Stimulated activated CD4-positive, alpha-beta T cell treated with anti-CD3 and anti-CD28 coated beads, Interleukin-12 subunit alpha, Interleukin-12 subunit beta, amount 100 ng/mL, for 4 hours (primary cell): ENCODE results near the gene TULP4.
"Not testable (repeated sequence)": the region's sequence is repeated elsewhere in the genome, so short reads cannot be mapped to it uniquely, and the experiment has no call there.

Source experiments
- DNase-seq: peaks from one replicate; pipeline ENCODE4 v3.0.0-alpha.2; 2020

TULP4 gene

GRCh38 chr6:158512809-158513208 lies 200.5 kb downstream of the TULP4 start:
- no peak for DNase-seq

DNA sequence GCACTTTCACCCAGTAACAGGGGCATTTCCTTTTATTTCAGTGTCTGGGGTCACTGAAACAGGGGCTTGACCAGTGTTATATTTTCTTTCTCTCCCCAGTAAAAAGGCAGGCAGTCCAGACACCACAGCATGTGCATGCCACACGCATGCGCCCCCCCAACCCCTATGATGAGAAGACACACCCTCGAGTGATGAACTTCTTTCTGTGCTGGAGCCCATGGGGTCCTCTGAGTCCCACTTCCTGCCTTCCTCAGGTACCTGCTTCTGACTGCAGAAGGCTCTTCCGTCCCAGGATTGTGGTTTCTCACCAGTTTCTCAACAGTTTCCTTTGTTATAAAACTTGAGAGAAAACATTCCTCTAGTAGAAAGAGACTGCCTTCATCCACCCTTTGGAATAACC lies 201.9 kb downstream of the TULP4 start:
- no peak for DNase-seq

- no peak for DNase-seq
These were observed 202.7 kb downstream of the TULP4 start for GRCh38 chr6:158514991-158515390.

DNA sequence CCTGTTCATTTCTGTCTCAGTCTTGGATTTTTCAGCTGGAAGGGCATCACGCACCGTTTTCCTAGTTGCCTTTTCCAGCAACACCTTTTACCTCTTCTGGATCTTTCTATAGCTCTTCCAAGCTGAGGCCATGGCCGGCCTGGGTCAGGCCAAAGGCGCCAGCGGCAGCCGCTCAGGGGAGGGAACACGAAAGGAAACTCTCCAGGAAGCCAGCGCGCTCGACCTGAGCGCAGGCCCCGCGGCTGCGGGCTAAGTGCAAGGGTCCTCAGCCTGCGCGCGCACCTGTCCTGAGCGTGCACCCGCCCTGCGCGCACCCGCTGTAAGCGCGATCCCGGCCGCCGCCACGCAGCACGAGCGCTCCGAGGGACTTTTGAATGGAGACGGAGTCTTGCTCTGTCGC lies 203.8 kb downstream of the TULP4 start:
- DNase-seq, result no peak

DNA sequence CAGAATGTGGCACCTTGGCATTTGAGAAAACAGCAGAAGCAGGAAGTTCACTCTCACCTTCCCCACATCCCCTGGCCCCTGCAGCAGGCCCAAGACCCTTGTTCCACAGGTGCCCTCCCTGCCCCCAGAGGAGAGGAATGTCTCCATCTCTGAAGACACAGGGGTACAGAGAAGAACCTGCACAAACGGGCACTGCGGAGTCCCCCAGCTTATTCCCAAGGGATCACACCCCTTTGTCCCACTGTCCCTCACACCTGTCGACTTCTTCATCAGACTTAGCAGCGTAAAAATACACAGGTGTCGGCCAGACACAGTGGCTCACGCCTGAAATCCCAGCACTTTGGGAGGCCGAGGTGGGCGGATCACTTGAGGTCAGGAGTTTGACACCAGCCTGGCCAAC lies 204.8 kb downstream of the TULP4 start:
- DNase-seq, result no peak

- DNase-seq, result no peak
These were observed 205.3 kb downstream of the TULP4 start for GRCh38 chr6:158517581-158517980.

DNA sequence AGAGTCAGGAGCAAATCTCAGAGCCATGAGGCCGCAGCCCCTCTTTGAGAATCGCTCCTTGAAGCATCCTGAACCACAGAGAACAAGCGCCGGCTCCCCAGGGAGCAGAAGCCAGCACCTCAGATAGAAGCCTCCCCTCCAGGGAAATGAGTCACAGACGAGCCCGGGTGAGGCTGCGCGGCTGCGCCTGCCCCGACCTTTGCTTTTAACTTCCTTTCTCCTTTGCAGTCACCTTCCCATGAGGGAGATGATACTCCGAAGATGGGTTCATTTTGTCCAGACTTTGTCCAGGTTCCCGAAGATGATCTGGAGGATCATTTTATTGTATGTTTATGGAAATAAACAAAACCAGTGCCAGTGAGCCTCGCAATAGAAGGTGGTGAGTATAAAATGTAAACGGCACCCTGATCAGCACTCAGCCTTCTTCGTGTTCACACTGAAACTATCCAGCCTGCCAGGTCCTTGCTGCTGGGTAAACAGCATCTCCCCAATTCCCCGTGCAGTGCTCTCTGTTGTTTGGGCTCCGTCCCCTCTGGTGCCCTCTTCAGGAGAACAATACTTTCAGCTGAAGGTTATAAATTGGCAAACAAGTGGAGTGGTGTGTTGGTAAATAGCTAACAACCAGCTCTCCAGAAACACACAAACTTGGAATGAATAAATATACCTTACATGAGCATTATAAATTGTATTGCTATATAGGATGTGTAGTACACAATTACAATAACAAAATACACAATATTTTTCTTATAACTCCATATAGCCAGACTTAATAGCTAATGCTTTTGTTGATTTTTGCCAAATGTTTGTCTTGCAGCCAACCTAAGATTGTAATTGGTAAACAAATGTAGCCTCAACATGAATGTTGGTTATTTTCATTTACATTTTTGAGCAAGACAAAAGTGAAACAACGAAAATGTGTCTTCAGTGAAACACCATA lies 206.2 kb downstream of the TULP4 start:
- DNase-seq, result peak; percentile 43

DNA sequence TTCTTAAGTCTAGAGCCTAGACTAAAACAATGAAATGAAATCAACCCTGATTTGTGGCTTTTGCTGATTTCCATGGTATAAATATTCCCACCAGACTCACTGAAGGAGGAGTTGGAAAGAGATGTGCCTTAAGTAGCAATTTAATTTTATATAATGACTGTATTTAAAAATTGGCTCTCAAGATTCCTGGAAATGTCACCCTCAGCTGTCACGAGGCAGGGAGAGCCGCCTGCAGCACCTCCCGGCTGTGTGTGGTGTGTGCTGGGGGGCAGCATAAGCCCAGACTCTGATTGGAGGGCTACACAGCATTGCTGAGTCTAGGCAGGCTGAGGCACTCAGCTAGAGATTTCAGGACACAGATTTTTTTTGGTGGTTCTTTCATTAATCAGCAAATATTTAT lies 207.0 kb downstream of the TULP4 start:
- no peak for DNase-seq

GRCh38 chr6:158519761-158520160 lies 207.5 kb downstream of the TULP4 start:
- no peak for DNase-seq

DNA sequence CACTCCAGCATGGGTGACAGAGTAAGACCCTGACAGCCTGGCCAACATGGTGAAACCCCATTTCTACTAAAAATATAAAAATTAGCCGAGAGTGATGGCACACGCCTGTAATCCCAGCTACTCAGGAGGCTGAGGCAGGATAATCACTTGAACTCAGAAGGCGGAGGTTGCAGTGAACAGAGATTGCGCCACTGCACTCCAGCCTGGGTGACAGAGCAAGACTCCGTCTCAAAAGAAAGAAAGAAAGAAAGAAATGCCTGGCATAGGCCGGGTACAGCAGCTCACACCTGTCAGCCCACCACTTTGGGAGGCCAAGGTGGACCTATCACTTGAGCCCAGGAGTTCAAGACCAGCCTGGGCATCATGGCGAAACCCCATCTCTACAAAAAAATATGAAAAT lies 208.7 kb downstream of the TULP4 start:
- not testable (repeated sequence) for DNase-seq

- no peak for DNase-seq
These were observed 209.5 kb downstream of the TULP4 start for GRCh38 chr6:158521759-158522158.

GRCh38 chr6:158522616-158523015 lies 210.4 kb downstream of the TULP4 start:
- DNase-seq, result no peak

DNA sequence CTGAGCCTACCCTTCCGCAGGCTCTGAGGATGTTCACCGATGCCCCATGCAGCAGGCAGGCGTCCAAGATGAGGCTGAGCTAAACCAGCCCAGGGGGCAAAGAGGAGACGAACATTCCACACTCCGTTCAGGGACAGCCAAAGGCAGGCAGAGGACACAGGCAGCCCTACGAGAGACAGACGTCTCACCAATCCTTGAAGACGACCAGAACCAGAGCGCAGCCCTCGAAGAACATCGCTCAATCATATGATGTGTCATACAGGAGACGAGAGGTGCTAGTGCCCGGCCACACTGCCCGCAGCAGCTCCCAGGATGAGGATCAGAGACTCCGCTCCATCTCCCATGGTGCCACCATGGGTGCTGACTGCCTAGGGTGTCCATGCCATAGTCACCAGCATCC lies 212.0 kb downstream of the TULP4 start:
- DNase-seq, result no peak

DNA sequence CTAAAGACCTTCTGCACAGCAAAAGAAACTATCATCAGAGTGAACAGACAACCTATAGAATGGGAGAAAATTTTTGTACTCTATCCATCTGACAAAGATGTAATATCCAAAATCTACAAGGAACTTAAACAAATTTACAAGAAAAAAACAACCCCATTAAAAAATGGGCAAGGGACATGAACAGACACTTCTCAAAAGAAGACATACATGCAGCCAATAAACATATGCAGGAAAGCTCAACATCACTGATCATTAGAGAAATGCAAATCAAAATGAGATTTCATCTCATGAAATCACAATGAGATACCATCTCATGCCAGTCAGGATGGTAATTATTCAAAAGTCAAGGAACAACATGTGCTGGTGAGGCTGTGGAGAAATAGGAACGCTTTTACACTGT lies 215.6 kb downstream of the TULP4 start:
- not testable (repeated sequence) for DNase-seq

DNA sequence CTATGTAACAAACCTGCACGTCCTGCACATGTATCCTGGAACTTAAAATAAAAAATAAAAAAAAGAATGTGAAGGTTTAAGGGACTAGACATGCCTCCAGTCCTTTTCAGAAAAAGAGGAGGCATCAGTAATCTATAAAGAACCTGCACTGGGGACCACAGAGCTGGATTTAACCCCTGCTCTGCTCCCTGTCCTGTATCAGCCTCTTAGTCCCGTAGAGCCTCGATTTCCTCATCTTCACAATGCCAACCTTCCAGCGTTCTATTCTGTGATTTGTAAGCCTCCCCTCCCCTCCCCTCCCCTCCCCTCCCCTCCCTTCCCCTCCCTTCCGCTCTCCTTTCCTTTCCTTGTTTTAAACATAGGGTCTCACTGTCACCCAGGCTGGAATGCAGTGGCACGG lies 216.6 kb downstream of the TULP4 start:
- no peak for DNase-seq

DNA sequence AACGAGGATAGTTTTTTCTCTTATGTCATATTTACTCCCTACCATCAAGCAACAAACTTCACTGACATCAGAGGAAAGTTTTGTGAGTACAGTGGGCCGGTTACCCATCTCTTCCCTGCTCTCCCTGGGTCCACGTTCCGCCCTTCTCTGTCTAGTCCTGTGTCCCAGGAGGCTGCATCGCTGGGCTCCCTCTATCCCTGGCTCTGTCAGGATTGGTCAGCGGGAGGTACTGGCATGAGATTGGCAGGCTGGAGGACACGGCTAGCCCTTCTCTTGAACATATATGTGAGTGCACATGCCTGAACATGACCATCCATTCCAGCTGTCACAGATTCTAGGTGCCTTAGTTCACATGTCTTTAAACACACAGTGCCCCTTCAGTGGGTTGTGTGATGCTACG lies 217.4 kb downstream of the TULP4 start:
- DNase-seq, result no peak

- DNase-seq, result no peak
These were observed 219.3 kb downstream of the TULP4 start for GRCh38 chr6:158531566-158531965.

GRCh38 chr6:158531970-158532369 lies 219.7 kb downstream of the TULP4 start:
- DNase-seq, result no peak

DNA sequence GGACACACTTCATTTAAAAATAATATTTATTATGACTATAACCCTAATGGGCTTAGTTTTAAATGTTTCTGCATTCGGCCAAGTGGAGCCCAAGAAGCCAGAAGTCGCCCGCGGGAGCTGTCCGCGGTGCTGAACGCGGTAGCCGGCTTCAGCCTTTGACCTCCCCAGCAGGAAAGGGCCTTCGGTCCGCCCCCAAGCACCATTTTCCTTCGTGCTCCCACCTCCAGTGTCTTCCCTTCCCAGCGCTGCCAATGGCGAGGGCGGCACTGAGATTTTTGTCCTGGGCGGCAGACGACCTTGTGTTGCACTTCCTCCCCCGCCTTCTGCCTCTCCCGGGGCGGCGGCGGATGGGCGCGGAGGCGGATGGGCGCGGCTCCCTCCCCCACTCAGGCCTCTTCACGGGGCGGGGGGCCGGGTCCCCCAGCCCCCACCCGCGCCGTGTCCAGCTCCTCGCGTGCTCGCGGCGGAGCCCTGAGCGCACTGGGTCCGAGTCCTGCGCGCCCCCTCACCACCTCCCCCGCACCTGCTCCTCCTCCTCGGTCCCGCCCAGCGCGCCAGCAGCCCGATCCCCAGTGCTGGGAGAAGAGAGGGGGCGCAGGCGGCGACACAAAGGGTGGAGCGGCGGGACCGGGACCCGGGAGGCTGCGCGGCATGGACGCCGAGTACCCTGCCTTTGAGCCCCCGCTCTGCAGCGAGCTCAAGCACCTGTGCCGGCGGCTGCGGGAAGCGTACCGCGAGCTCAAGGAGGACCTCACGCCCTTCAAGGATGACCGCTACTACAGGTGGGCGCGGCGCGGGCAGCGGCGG lies 224.0 kb downstream of the TULP4 start:
- DNase-seq, result peak; percentile 61

DNA sequence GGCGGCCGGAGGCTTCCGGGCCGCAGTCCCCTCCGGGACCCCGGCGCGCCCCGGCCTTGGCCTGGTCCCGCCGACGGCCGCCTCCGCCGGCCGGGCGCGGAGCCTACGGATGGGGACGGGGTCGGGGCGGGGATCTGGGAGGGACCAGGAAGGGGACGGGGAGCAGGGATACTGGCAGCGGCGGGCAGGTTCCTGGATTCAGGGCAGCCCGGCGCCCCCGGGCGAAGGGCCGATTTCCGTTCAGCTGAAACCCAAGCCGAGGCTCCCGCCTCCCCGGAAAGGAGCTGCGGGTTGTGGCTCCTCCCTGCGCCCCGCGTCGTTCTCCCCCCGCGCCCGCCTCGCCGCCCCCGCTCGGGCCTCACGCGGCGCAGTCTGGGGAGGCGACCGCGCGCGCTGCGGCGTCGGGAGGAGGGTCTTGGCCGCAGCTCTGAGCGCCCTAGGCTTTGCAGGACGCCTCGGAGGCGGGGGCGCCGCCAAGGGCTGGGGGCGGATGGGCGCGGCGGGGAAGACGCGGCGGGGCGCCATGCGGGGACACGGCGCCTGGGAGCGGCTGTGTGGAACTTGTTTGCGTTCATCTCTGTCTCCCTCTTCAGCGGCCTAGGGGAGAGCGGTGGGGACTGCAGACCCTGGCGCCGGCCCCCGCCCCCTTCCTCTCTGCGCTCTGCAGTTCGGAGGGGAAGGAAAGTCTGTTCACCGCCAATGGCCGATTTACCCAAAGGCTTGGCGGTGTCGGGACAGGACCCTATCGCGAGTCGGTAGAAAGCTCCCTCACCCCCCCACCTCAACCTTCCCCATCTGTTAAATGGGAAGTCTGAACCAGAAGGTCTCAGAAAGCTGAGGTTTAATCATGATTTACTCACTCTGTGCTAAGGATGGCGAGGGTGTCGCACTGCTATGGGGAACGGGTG lies 224.9 kb downstream of the TULP4 start:
- no peak for DNase-seq

- no peak for DNase-seq
These were observed 226.5 kb downstream of the TULP4 start for GRCh38 chr6:158538741-158539140.

- no peak for DNase-seq
These were observed 227.1 kb downstream of the TULP4 start for GRCh38 chr6:158539413-158539812.

GRCh38 chr6:158539881-158540280 lies 227.6 kb downstream of the TULP4 start:
- DNase-seq, result no peak
